Middle frontal gyrus (tissue), 1 donor: Measurements from ENCODE around the gene WDR7.

Source experiments
- DNase-seq: peaks from one replicate; pipeline ENCODE4 v3.0.0-alpha.2; 2015; ENCODE audit warnings: low spot score; ENCODE audit errors: extremely low spot score

Gene WDR7

DNA sequence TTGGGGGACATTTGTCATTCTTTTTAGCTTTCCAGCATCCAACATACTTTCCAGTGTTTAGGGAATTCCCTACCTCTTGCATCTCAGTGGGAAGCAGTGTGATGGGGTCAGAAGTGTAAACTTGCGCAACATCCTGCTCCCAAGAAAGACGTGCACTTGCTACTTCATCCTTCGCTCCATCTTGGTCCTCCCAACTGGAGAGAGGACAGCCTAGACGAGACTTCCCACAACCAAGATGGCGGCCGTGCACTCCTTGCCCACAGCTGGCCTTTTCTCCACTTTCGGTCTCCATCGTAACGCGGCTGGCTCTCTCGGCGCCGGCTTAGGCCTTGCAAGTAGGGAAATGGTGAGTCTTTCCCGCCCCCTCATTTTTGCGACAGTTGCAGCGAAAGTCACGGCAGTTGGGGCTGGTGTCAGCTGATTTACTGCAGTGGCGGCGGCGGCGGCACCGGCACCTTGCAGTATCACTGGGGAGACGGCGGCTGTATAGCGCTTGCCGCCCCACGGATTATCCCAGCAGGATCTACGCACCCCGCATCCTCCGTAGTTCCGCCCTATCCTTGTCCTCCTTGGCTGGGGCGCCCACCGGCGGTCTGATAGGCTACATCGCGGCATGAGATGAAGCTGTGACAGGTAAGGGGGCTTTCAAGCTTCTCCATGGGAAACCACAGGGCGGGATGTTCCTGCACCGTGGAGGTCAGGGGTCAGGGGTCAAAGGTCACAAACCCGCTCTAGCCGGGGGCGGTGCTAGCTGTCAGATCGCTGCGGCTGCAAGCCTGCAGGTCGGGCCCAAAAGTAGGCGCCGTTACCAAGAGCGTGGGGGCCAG lies at the start of gene WDR7:
Gene WDR7, plus strand, starts transcription at position 416 of the 827 bp plus-strand sequence. CDS start 21,157 bp downstream, outside the sequence.
- DNase-seq: peak; percentile 94

DNA sequence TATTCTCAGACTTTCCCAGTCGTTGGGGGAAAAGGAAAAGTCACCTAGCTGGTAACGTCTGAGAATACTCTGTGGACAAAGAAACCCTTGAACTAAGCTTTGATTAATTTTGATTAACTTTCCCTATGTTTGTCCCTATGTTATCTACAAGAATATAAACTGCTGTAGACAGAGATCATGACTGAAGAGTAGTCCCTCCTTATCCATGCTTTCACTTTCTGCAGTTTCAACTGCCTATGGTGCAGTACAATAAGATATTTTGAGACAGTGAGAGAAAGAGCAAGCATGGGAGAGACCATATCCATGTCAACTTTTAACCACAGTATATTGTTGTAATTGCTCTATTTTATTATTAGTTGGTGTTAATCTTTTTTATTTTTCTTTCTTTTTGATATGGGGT lies 44.5 kb upstream of the WDR7 start:
- DNase-seq: no peak

DNA sequence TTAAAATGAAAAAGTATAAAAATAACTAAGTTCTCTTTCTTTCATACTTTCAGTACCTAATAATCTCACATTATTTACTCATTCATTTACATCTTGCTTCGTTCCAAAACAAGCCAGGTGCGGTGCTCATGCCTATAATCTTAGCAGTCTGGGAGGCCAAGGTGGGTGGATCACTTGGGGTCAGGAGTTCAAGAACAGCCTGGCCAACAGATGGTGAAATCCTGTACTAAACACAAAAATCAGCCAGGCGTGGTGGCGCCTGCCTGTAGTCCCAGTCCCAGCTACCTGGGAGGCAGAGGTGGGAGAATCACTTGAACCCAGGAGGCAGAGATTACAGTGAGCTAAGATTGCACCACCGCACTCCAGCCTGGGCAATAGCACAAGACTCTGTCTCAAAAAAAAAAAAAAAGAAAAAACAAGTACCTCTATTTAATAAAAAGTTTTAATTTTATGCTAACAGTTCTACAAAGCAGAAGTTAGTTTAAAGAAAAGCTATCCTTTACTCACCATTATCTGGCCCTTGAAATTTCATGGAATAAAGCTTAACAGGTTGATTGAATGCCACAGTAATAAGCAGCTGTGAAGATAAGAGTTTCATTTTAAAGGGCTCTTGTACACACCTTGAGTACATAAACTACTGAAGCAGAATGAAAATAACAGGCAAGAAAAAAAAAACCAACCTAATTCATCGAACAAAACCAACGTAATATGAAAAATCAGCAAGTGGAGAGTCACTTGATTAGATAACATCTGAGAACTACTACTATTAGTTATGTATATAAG lies 35.2 kb upstream of the WDR7 start:
- no peak for DNase-seq

DNA sequence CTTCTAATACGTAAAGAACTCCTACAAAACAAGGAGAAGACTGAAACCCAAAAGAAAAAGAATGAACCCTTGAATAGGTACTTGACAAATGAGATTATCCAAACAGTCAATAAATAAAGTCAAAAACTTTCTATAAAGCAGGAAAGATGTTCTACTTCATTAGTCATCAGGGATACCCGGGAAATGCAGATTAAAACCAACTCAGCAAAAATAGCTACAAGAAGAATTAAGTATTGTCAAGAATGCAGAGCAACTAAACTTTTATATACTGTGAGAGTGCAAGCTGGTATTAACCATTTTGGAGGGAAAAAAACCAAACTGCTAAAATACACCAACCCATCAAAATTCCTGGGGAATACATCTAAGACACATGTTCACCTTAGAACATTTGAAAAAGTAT lies 23.2 kb upstream of the WDR7 start:
- DNase-seq: no peak

DNA sequence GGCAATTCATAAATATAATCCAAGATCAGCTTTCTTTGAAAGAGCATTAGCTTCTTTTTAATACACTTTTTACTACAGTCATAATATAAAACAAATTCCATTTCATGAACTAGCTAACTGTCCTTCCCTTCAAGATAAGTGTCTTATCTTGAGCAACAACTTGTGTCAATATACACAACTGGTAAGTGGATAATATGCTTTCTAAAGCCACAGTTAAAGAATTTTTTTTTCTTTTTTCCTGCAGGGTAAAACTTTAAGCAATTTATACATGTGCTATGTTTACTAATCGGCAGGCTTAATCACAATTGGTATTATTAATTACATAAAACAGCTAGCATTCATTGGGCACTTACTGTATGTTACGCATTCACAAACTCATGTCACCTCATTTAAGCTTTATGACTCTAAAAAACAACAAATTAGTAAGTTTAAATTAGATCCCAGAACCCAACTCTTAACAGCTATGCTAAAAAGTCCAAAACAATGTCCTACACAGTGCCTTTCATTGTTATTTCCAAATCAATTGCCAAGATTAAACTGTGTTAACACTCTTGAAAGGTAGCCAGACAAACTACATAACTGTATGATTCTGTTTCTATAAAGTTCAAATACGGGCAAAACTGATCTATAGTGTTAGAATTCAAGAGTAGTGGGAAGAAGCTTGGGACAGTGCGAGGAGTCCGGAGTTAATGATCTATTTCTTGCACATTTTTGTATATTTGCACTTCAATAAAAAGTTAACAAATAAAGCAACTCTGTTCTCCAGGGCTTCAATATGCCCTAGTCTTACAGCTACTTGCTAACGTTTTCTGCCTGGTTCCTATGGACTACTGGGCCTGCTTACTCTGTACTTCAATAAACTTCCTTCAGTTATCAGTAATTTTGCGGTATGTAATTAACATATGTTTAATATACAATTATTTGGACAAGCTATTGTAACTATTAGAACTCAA lies 18.8 kb upstream of the WDR7 start:
- DNase-seq: no peak

DNA sequence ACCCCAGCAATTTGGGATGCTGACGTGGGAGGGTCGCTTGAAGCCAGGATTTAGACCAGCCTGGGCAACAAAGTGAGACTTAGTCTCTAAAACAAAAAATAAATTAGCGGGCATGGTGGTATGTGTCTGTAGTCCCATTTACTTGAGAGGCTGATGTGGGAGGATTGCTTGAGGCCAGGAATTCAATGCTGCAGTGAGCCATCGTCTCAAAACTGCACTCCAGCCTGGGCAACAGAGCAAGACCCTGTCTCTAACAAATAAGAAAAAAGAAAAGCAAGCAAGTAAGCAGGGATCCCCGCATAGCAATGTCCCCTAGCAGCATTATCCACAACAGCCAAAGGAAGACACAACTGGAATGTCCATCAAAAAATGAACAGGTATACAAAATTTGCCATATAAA lies 16.2 kb upstream of the WDR7 start:
- no peak for DNase-seq

DNA sequence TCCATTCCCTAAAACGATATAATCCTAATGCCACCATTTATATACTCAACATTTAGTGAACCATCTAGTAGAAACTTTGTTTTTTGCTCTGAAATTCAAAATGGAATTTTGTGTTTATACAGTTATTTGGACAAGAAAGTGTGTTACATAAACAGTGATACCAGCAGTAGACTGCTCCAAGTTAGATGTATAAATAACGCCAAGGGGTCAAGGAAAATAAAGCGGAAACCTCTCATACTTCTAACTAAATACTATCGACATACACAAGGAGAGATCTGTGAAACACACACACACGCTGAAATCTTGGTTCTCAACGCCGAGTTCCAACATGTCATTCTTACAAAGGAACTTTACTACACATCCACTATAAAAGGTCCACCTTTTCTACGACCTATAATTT lies 14.0 kb upstream of the WDR7 start:
- no peak for DNase-seq

DNA sequence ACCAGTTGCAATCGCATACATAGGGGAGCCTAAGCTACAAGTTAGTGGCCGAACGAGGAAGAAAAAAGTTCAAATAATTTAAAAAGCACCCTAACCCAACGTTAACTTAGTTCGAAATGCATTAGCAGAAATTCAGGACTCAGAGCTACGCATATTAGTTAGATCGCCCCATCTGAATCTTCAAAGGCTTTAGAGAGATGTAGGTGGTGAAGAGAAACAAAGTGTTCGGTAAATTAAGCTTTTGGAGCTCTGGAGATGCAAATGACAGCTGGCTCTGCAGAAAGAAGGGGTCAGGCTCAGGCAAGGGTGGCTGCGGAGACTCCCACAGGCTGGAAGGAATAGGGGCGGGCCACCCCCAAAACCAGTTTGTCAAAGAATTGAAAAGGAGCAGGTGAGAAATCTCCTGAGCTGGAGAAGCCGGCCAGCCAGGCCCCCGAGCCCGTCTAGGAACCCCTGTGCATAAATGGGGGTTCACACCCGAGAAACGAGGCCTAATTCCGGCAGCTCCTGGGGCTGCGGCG lies 13.4 kb upstream of the WDR7 start:
- DNase-seq: no peak

DNA sequence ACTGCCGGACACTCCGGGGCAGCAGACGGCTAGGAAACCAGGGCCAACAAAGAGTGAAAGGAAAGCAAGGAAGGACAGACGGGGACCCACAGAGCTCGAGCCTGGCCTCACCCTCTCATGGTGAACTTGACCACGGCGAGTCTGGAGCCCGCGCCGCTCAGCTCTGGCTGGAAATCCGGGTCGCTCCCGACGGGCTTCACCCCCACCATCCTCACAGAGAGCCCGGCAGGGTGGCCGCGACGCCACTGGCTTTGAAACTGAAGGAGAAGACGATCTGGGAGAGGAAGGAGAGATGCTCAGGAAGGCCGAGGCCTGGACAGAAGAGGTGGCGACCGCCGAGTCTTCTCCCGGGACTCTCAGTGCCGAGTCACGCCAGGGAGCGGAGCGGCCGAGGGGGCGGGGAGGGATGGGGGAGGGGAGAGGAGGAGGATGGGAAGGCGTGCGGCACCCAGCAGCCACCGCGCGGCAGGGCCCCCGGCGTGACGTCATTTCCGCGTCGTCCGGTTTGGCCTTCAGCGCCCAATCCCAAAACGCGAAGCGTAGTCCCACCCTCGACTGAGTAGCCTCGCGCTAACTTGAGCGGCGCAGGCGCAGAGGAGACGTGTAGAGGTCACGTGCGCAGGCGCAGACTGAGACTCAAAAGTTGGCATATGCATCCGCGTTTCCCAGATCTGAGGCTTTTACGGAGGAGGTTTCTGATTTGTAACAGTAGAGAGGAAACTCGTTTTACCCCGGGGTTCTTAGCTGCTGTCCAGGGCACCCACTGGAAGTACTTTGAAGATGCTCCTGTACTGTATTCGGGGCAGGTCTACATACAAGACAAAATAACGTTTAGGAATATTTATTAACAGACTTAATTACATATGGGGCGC lies 12.7 kb upstream of the WDR7 start, which contains the start of gene TXNL1:
Gene TXNL1, minus strand, starts transcription at position 361 of the 872 bp plus-strand sequence. Its CDS starts 152 bp downstream, at position 209.
- DNase-seq: peak; percentile 99

DNA sequence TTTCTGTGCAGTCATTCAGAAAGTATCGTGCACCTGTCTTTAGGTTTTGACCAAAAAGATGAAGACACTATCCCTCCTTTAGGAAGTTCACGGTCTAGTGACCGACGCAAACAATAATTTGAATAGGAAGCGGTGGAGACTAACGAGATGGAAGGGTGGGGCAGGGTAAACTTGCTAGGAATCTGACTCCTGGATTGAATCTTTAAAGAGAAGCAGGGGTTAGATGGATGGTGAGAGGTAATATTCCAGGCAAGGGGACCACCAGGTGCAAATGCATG lies 12.1 kb upstream of the WDR7 start:
- no peak for DNase-seq

DNA sequence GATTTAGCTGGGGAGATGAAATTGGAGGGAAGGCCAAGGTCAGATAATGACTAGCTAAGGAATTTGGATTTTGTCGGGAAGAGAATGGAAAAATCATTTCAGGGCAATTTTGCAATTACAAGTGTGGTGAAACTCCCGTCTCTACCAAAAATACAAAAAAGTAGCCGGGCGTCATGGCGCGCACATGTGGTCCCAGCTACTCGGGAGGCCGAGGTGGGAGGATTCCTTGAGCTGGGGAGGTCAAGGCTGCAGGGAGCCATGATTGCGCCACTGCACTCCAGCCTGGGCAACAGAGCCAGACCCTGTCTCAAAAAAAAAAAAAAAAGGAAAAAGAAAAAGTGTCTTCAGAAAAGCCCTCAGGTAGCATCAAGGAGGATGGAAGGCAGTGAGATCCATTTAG lies 11.6 kb upstream of the WDR7 start:
- DNase-seq: no peak

DNA sequence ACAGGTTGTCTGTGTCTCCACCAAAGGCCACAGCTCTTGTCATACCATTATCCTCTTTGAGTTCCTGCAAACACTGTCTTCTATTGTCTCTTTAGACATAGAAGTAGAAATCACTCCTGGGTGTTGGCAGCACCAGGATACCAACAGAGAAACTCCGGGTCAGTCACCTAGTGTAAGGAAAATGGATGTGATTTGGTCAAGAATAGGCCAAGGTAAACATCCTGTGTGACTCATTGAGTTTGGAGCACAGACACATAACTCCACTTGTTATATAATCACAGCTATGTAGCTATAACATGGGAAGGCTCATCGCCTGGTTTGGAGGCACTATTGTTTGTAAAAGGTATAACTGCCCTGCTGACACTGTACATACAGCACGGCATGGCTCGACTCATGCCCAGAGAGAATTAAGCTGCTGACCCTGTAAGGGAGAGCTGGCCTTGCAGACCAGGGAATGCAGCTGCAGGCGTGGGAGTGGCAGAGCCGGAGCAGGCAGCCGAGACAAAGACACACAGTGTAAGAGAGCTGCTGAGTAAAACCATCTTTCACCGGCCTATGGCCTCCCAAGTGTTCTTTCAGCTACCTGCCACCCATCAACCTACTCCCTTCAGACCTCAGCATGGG lies 9.3 kb upstream of the WDR7 start:
- no peak for DNase-seq

DNA sequence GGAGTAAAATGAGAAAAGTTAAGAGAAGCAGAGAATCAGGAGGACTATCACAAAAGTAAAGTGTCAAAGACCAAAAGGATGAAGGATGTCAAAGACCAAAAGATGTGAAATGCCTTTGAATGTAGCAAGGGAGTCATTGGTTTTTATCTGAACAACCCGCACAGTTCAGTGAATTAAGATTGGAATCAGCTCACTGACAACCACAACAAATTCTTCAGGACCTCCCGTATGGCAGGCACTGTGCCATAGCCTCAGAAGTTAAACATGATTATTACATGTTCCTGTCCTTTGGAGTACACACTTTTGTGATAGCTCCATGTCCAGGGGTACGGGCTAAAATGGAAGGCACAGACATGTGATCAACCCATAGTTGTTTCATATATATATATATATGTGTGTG lies 7.8 kb upstream of the WDR7 start:
- DNase-seq: no peak

DNA sequence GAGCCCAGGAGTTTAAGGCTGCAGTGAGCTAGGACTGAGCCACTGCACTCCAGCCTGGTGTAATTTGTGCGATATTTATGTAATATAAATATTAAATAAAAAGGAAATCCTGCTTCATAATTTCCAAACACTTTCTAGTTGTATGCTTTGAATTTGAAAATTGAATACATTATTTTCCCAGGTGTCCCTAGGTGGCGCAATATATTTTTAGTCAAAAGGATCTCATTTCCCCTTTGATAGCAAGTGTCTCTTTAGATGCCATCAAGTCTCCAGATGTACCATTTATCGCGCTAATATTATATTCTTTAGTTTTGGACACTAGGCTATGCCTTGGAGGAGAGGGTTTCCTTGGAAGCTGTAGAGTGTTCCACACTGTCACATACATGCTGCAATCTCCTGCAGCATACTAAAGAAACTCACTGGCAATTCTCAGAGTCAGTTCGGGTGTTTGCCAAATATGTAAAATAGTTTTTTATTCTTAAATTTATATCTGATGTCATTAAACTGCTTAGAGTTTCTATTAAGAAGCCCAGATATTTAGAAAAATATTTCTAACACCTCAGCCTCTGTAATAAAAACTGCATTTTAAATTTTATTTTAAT lies 5.6 kb upstream of the WDR7 start:
- DNase-seq: no peak

DNA sequence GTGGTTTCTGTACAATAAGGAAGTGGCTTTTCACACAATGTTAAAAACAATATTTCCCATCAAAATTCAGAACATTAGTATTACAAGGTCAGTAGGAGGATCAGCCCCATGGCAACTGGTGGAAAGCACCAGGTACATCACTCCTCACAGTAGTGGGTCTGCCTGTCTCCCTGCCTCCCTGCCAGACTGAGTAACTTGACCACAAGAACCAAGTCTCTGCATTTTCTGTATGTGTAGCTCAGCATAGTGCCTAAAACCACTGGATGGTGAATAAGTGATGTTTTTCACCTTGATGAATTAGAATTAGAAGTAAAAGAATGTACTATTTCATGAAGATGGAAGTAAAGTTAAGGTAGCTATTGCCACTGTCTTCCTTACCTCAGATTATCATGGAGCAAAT lies 4.1 kb upstream of the WDR7 start:
- no peak for DNase-seq

DNA sequence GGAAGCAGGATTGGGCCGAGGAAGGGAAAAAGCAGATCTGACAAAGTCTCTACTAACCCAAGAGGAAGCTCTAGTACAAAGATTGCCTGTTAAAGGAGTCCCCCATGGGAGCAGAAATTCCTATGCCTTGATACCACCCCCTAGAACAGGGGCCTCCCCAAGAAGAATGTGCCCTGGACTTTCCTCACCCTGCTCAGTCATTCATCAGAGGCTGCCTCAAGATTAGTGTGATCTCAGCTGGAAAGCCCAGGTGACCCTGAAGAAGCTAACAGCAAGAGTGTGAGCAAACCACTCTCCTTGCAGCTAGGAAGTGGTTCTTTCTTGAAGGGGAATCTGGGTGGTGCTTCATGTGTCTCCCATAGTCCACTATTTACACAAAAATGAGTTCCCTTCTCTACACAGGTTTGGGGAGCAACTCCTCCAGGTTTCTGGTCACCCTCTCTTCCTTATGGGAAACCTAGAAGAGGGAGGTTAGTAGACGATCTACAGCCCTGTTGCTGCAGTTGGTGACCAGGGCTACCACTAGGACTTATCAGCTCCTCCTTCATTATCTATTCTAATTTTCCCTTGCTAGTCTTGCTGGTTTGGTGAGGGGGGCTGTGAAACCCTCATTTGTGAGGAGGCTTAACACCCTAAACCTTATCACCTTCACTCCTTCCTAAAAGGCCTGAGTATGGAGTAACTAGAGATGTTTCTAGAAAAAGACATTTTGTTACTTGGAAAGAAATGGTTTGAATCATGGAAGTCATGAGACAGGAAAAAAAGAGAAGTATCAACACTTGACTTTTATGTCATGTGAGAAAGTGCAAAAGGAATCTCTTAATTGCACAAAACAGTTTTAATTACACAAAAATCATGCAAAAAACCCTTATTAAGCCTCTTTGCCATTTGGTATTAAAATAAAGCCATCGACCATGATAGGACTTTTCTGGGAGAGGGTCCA lies 2.9 kb upstream of the WDR7 start:
- no peak for DNase-seq

DNA sequence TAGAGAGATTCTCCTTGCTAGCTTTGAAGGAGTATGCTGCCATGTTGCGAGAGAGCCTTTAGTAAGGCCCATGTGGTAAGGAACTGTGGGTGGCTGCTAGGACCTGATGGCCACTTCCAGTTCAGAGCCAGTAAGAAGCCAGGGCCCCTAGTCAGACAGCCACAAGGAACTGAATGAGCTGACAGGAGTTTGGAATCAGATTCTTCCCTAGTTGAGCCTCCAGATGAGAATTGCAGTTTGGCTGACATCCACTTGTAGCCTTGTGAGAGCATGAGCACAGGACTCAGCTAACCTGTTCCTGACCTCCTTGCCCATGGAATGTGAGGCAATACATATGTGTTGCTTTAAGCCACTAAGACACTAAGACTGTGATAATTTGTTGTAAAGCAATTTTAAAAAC lies 1.2 kb upstream of the WDR7 start:
- no peak for DNase-seq

DNA sequence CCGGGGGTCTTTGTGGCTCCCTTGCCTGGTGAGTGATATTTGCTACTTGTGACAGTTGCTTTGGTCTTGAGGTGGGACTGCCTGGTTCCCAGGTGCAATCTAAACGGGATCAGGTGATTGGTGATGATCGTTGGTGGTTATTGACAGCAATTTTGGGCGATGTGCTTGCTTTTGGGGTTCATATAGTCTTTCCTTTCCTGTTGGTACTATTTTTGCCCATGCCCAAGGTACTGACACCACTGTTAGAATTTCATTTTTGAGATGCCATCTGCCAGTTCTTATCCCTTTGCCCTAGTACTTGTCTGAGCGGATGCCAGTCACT lies 573 bp downstream of the WDR7 start:
- no peak for DNase-seq

DNA sequence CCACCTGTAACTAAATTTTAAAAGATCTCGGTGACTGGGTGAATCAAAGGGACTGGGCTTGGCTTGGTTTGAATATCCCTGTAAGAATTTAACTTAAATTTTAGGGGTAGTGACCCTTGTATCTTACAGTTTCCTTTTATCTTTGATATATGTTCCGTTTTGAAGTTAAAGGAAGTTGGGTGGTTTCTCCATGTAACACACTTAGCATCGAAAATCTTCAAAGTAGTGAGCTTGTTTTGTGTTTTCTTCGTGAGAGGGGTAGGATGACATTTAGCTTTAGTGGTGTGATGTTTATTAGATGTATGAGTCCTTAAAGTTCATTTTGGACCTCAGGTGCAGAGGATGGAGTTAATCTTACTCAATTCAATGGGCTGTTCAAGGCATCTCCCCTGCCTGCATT lies 1.6 kb downstream of the WDR7 start:
- DNase-seq: no peak
